Stimulated activated CD4-positive, alpha-beta T cell treated with anti-CD3 and anti-CD28 coated beads, TNF-alpha, amount 100 ng/mL, for 24 hours (primary cell): Measurements from ENCODE around the gene RPS6KA1.
"Not testable (repeated sequence)": the region's sequence is repeated elsewhere in the genome, so short reads cannot be mapped to it uniquely, and the experiment has no call there.

Source experiments
- DNase-seq, 3 experiments: peaks; one replicate each; pipeline ENCODE4 v3.0.0-alpha.2; 2020; ENCODE audit warnings: low read depth in 3 of 3

The RPS6KA1 gene

DNA sequence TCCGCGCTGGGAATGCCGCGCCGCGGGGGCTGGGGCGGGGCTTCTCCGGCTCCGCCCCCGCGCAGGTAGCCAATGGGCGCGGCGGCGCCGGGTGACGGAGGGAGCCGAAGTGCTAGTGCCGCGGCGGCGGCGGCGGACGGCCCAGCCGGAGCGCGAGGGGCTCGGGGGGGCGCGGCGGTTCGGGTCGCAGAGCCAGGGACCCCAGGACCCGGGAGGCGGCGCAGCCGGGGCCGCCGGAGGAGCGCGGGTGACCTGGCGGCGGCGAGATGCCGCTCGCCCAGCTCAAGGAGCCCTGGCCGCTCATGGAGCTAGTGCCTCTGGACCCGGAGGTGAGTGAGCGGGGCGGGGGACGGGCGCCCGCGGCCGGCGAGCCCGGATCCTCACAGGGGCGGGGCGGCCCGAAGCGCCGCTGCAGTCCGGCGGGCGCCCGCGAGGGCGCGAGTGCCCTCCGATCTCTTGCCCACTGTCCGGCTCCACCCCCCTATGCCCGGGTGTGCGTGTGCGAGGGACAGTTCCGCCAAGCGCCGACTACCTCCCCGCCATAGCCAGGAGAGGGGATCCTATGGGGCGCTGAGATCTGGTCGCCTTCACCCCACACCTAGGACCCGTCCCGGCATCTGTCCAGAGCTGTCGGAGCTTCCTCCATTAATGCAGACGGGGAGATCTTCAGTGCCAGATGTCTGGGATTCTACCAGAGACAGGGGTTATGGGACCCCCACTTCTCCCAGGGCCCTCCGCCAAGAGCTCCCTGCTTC, at the start of gene RPS6KA1:
TSS of gene RPS6KA1 (plus strand) at position 107 of the 755 bp plus-strand sequence. CDS start at position 267, 160 bp downstream.
- DNase-seq: peak; percentile 29 to 51 (median 37)

DNA sequence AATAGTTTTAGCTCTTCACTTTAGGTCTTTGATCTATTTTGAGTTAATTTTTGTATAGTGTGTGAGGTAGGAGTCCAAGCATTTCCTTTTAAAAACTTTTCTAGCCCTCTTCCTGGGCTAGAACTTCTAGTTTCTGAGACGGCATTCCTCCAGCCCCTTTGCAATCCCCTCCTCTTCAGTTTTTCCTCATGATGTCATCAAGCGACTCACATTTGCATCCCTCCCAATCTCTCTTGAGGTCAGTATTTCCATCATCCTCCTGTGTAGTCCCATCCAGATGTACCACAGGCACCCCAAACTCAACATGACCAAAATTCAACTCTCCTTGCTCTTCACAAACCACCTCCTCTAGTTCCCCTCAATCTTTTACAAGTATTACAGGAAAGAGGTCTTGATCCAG, 46.6 kb upstream of the RPS6KA1 start:
- no peak for DNase-seq

DNA sequence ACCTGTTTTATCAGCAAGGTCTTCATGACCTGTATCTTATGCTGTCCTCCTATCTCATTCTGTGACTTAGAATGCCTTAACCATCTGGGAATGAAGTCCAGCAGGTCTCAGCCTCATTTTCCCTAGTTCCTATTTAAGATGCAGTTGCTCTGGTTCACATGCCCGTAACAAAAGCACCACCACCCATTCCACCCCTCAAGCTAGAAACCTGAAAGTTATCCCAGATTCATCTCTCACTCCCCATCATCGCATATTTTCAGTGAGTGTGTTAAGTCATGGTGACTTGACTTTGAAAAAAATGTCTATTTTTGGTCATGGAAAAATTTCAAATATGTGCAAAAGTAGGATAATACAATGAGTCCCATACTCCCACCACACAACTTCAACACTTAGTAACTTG, 45.6 kb upstream of the RPS6KA1 start:
- DNase-seq: no peak

DNA sequence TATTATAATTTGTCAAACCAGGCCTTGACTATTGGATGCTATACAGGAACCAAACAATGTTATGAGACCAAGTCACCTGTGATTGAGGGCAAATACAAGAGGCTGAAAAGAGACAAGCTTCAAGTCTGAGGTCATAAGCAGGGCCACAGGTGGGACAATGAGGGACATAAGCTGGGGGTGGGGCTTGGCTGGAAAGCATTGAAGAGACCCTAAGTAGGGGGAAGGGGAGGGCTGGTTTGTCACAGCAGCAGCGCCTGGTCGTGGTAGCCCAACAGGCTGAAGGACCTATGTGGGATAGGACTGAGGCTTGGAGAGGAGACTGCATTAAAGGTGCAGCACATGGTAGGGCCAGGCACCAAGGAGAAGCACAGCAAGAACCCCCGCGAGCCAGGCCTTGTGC, 39.4 kb upstream of the RPS6KA1 start:
- no peak for DNase-seq

DNA sequence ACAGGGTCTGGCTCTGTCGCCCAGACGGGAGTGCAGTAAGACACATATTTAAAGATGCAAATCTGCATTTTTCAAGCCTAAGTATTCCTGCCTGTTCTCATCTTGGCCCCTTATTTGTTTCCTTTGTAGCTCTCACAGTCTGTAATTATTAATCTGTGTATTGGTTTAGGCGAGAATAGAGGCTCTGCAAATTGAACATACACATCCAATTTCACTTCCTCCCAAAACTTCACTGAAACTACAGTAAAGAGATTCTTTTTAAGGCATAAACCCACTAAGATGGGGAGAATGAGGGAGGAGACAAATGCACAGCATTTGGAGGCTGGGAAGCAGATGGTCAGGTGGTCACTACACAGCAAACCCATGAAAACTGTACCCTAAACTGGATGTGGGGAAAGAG, 36.3 kb upstream of the RPS6KA1 start:
- DNase-seq: no peak

DNA sequence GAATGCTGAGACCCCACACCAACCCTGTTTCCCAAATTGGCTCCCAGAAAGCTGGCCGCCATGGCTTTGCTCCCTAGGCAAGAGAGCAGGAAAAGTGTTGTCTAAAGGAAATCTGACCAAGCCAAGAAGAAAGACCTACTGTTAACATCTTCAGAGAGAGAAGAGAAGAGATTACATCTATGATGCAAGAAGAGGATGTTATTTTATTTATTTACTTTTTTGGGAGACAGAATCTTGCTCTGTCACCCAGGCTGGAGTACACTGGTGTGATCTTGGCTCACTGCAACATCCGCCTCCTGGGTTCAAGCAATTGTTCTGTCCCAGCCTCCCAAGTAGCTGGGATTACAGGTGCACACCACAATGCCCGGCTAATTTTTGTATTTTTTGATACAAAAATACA, 35.6 kb upstream of the RPS6KA1 start:
- no peak for DNase-seq

DNA sequence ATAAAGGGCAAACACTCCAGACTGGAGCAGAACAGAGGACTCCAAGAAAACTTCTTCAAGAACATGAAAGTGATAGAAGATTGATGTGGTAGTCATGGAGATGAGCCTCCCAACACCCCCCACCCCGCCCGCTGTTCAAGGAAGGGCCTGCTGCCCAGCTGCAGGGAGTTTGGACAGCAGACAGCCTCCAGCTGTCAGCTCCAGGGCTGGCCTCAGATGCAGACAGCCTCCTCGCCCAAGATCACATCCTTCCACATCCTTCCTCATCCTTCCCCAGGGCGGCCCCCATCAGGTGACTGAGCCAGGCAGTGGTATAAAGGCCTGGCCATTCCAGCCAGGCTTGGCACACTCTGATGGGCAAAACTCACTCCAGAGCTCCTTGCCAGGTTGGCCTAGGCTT, 32.7 kb upstream of the RPS6KA1 start:
- no peak for DNase-seq

DNA sequence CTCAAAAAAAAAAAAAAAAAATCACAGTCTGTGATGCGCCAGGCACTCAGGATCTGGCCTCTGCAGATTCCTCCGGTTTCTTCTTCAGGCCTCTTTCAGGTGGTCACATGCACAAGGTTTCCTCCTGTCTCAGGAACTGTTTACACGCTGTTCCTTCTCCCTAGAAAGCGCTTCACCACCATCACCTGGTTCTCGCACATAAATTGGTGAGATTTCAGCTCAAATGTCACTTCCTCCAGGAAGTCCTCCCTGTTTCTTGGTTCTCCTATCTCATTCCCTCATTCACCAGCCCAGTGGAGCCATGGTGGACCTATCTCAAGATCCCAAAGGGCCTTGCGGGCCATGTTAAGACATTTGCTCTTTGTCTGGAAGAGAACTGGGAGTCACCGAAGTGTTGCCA, 30.7 kb upstream of the RPS6KA1 start:
- DNase-seq: no peak

DNA sequence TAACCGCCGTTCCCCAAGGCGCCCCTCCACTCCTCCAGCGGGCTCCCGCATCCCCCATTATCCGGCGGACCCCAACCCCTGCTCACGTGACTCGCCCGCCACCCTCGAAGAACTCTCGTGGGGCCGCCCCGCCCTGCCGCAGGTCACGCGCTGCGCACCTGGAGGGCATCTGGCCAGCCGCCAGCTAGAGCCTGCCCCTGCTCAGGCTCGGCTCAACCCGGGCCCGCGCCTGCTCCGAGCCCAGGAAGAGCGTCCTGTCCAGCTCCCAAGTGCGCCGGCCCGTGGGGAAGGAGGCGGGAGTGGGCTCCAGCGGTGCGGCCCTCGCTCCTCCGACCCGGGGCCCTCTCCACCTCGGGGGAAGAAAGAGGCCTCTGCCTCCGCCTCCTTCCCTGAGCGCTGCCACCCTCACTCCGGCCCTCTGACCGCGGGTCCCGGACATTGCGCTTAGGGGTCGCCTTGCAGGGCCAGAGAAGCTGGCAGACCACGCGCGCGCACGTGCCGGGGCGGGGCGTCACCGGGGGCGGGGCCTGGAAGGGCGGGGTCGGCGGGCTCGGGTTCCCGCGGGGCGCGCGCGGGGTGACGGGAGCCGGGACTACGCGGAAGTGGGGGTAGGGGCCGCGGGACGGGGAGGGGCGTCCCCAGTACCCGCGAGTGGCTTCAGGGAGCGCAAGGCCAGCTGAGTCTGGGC, 28.9 kb upstream of the RPS6KA1 start:
- peak; percentile 81 to 94 (median 92) for DNase-seq

DNA sequence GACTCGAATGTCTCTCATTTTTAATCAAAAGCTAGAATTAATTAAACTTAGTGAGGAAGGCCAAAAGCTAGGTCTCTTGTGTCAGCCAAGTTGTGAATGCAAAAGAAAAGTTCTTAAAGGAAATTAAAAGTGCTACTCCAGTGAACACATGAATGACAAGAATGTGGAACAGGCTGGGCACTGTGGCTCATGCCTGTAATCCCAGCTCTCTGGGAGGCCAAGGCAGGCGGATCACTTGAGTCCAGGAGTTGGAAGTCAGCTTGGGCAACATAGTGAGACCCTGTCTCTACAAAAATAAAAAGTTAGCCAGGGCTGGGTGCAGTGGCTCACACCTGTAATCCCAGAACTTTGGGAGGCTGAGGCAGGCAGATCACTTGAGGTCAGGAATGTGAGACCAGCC, 18.9 kb upstream of the RPS6KA1 start:
- DNase-seq: not testable (repeated sequence)

DNA sequence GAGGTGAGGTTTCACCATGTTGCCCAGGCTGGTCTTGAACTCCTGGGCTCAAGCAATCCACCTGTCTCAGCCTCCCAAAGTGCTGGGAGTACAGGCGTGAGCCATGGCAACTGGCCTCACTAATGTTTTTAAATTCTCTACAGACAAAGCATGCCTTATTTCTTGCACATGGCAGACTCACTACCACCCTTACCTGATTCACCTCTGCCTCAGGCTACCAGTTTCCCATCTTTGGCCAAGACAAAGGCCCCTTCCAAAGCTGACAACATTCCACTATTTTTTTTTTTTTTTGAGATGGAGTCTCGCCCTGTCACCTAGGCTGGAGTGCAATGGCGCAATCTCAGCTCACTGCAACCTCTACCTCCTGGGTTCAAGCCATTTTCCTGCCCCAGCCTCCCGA, 13.7 kb upstream of the RPS6KA1 start:
- not testable (repeated sequence) for DNase-seq

DNA sequence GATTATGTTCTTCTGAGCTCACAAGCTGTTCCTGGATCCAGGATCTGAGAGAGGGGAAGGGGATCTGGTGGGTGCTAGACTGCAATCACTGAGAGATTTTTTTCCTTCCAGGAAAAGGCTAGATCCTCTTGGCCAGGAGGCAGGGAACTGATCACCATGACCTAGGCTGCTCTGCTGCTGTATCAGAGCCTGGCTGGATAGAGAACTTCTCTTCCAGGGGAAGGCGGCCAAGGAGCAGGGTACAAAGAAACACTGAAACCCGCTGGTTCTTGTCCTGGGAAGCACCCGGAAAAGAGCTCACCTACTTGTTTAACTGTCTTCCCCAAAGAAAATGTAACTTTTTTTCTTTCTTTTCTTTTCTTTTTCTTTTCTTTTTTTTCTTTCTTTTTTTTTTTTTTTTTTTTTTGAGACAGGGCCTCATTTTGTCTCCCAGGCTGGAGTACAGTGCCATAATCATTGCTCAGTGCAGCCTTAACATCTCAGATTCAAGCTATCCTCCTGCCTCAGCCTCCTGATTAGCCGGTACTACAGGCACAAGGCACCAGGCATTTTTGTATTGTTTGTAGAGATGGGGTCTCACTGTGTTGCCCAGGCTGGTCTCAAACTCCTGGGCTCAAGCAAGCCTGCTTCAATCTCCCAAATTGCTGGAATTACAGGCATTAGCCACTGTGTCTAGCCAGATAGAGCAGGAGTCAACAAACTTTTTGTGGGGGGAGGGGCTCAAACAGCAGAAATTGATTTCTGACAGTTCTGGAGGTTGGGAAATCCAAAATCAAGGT, 12.4 kb upstream of the RPS6KA1 start:
- no peak for DNase-seq

DNA sequence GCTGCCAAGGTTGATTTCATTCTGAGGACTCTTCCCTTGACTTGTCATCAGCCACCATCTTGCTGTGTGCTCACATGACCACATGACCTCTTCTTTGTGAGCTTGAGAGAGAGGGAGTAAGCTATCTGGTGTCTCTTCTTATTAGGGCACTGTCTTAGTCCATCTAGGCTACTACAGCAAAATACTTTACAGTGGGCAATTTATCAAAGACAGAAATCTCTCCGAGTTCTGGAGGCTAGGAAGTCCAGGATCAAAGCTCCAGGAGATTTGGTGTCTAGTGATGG, 11.9 kb upstream of the RPS6KA1 start:
- DNase-seq: no peak

DNA sequence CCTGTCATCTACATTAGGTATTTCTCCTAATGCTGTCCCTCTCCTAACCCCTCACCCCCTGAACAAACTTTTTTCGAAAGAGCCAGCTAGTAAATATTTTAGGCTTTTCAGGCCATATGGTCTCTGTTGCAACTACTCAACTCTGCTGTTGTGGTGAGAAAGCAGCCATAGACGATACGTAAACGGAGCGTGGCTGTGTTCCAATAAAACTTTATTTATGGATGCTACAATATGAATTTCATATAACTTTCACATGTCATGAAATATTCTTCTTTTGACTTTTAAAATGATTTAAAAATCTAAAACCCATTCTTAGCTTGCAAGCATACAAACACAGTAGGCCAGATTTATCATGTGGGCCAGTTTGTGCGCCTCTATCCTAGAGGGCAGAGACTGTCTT, 11.2 kb upstream of the RPS6KA1 start:
- no peak for DNase-seq

DNA sequence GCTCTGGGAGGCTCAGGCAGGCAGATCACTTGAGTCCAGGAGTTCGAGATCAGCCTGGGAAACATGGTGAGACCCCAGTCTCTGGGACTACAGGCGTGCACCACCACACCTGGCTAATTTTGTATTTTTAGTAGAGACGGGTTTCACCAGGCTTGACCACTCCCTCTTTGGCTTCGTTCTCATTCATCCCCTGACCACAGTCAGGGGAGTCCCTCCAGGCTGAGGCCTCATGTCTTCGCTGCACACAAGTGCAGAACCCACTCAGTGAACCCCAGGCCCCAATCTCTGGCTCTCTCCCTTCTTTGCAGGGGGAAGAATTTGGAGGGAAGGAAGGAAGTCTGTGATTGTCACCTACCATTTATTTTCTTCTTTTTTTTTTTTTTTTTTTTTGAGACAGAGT, 9.2 kb upstream of the RPS6KA1 start:
- no peak for DNase-seq

DNA sequence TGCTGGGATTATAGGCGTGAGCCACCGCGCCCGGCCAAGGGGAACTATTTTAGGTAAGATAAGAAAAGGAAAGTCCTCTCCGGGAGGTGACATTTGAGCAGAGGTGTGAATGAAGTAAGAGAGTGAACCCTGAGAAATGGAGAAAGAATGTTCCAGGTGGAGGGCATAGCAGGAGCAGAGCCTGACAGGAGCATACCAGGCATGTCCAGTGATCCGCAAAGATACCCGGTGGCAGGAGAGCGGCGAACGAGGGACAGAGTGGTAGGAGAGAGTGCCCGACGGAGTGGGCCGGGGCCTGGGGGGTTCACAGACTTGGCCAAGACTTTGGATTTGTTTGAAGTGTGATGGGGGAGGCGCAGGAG, 7.9 kb upstream of the RPS6KA1 start:
- DNase-seq: no peak

DNA sequence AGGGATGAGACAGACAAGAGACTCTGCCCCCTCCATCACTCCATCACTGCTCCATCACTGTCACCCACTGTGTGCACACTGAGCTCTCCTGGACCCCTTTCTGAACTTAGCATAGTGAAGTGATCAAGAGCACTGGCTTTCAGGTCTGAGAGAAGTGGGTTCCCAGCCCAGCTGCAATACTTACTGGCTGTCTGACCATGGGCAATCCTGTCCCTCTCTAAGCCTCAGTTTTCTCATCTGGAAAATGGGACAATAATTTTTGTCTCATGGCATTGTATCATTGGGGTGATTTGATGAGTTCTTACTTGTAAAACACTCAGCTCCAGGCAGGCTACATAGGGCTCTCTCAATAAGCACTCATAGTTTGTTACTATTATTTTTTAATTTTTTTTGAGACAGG, 7.5 kb upstream of the RPS6KA1 start:
- no peak for DNase-seq

DNA sequence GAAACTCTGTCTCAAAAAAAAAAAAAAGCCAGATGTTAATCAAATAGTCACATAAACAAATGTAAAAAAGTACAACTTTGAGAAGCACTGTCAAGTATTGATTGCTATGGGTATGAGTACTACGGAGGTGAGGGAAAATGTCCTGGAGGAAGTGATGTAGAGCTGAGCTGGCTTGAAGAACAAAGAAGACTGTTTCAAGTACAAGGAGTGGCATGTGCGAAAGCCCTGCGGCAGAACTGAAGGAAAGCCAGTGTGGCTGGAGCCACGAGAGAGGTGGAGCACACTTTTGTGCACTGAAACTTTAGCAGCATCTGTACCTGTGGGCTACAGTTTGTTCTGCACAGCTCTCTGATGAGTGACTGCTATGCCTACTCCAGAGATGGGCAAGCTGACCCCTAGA, 5.4 kb upstream of the RPS6KA1 start:
- DNase-seq: no peak

DNA sequence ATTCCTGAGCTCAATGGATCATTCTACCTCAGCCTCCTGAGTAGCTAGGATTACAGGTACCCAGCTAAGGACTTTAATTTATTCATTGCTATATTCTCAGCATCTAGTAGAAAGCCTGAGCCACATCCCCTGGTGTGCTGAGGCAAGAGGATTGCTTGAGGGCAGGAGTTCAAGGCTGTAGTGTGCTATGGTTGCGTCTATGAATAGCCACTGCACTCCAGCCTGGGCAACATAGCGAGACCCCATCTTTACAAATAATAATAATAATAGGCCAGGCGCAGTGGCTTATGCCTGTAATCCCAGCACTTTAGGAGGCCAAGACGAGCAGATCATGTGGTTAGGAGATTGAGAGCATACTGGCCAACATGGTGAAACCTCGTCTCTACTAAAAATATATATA, 3.3 kb upstream of the RPS6KA1 start:
- no peak for DNase-seq

DNA sequence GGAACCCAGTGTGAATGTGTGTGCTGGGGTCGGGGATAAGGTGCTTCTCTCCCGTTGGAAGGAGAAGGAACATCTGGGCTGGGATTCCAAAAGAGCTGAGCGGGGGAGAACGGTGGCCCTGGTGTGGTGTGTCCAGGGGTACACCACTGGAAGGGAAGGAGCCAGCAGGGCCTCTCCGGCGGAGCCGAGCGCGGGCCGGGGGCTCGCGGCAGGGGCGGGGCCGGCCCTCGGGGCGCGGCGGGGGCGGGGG, 231 bp upstream of the RPS6KA1 start:
- no peak for DNase-seq

DNA sequence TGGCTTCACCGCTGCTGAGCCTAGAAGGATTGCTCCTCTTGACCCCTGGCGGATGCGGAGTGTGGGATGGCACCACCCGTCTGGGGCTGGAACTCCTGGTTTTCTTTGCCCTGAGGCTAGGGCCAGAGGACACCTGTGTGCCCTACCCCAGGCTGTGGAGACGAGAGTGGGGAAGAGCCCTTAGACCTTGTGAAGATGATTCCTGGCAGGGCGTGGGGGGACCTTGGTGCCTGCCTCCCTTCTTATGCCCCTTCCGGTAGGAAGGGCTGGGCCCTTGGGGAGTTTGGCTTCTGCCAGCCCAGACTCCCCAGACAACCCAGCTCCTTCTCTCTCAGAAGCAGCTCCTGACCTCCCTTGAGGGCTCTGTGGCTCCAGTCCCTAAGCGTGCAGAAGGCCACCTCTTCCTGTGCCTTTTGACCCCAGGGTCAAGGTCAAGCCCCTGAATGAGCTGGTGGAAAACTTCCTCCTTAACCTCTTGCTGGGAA, 891 bp downstream of the RPS6KA1 start:
- no peak for DNase-seq

DNA sequence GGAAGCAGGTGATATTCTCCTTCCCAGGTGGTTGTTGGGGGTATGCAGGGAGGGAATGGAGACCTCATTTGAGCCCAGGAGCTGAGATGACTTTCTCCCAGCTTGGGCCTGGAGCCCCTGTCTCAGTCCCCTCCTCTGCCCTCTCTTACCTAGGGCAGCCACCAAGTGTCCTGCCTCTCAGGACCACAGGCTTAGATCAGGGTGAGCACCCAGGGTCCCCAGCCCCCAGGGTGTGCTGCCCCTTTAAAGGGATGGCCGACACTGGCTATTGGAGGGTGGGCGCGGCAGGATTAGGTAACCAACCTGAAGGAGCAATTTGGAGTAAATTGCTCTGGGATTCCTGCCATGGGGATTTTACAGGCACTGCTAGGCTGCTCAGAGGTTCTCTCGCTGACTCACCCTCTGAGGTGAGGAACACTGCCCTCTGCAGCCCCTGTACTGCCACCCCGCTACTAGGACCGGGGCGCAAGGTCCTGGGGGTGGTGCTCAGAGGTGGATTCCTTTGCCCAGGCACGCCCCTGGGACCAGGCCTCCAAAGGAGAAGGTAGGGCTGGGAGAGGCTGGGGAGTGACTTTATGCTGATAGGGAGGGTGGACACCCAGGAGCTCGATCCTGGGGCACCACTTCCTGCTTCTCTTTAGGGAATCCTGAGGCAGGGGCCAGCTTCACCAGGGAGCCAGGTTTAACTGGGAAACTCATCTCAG, 1.5 kb downstream of the RPS6KA1 start:
- DNase-seq: no peak
